Bronchial epithelial cell (primary cell): ENCODE measurements around the gene FAM193A. TPM values are rescaled to one million over a fixed set of nuclear protein-coding genes. Genes with fewer than 3 reads are reported as not detected.

ENCODE experiments used
- DNase-seq: peaks from one replicate; pipeline ENCODE4 v3.0.0-alpha.2; 2010; ENCODE audit warnings: low read depth
- FAIRE-seq: peaks from 2 replicates; lab custom pipeline; 2011; peaks lifted over from hg19 to GRCh38; lab: Jason Lieb, UNC
- H3K27me3 ChIP-seq: 2 replicates; pipeline ENCODE4 v1.5.1; 2011; ENCODE audit warnings: low read length; ENCODE audit not compliant: control insufficient read depth, insufficient read depth
- H3K36me3 ChIP-seq: 2 replicates; pipeline ENCODE4 v1.5.1; 2011; ENCODE audit warnings: low read length; ENCODE audit not compliant: control insufficient read depth, insufficient read depth
- H3K4me3 ChIP-seq: 2 replicates; pipeline ENCODE4 v1.5.1; 2011; ENCODE audit warnings: mild to moderate bottlenecking, low read depth, low read length, control low read depth
- CTCF ChIP-seq: IDR thresholded peaks from 2 replicates; pipeline ENCODE4 v1.5.1; 2011; ENCODE audit warnings: mild to moderate bottlenecking, moderate library complexity, low read length, control low read depth, inconsistent platforms; ENCODE audit not compliant: insufficient read depth, severe bottlenecking
- total RNA-seq: library from RNA; depleted of rRNA; stranded (reverse); fragments of >200 nt; gene quantifications from 2 replicates; pipeline ENCODE4 v1.2.1, GENCODE V29; 2014

Gene FAM193A
- total RNA-seq, 1 donor from 2014 or later: 6.6 TPM

GRCh38 chr4:2503809-2504208 lies 32.6 kb upstream of the FAM193A start:
- Histone ChIP-seq H3K4me3 (no peak overlapping the region), H3K27me3 (no peaks in the 10 kb centered on the region), H3K36me3 (peaks cover 19% of the 10 kb centered on the region)
- DNase-seq (no peak), FAIRE-seq (no peak)
- no peak for TF ChIP-seq CTCF

DNA sequence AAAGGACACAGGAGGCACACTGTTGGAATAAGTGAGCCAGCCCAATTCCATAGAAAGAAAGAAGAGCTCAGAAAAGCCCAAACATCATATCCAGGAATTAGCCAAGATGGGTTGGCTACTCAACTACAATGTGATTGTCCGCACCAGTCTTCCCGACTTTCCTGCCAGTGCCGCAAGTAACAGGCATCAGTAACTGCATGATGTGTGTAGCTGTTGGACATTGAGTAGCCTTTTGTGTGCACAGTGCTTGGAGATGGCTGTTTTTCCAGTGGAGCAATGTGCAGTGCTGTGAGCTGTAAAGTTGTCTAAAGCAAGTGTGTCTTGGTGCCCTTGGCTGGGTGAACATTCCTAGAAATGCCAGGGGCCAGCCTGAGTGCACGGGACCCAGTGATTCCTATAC lies 29.2 kb upstream of the FAM193A start:
- Histone ChIP-seq H3K27me3 (no peaks in the 10 kb centered on the region), H3K4me3 (no peak overlapping the region), H3K36me3 (peaks cover 22% of the 10 kb centered on the region)
- no peak for TF ChIP-seq CTCF
- FAIRE-seq (no peak), DNase-seq (no peak)

GRCh38 chr4:2507855-2508254 lies 28.6 kb upstream of the FAM193A start:
- DNase-seq (no peak), FAIRE-seq (no peak)
- peaks cover 26% of the 10 kb centered on the region for H3K36me3 ChIP-seq
- H3K27me3 ChIP-seq: no peaks in the 10 kb centered on the region
- no peak overlapping the region for H3K4me3 ChIP-seq
- no peak for TF ChIP-seq CTCF

- no peak for TF ChIP-seq CTCF
Measured at GRCh38 chr4:2510351-2511259, 25.8 kb upstream of the FAM193A start.

DNA sequence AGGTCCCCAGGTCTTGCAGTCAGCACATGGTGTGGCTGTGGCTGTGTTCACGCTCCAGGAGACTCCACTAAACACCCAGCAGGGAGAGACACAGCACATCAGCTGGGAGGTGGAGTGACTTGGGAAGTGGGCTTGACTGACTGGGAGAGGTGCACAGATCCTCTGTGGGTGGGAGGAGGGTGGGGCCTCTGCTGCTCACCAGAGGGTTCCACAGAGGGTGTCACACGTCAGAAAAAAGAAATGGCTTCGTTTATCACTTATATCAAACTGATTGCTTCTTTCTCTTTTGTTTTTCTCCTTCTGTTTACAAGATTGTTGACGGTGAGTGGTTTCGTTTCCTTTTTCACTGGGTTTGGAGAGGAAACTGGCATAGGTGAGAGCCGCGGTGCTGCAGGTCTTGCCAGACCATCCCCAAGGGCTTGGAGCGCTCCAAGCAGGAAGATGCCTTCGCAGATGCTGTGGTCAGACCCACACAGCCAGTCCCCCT lies 24.8 kb upstream of the FAM193A start:
- Histone ChIP-seq H3K4me3 (no peak overlapping the region), H3K36me3 (peaks cover 39% of the 10 kb centered on the region), H3K27me3 (no peaks in the 10 kb centered on the region)
- FAIRE-seq (no peak), DNase-seq (no peak)
- TF ChIP-seq CTCF: no peak

More at GRCh38 chr4:2510351-2511259, 25.8 kb upstream of the FAM193A start:
- FAIRE-seq (peak; percentile 92), DNase-seq (no peak)
- H3K36me3 ChIP-seq: peaks cover 39% of the 10 kb centered on the region
- no peaks in the 10 kb centered on the region for H3K27me3 ChIP-seq
- H3K4me3 ChIP-seq: no peak overlapping the region
